Measurements from ENCODE around the gene AP4M1.

GRCh38 chr7:100093054-100093453 is 8.4 kb upstream of the AP4M1 start:
- TF ChIP-seq GATA2 (IDR thresholded peaks at IDR 0.05; ENCODE audit: low read depth, low read length) (no peak), GATA3 (IDR thresholded peaks at IDR 0.05; ENCODE audit: low read depth, low read length) (no peak)
